GM13977 (cell line): Measurements from ENCODE around the gene SIGLEC11.
A peak's percentile ranks its signal among the peaks of the same experiment; 100 is the strongest.

Experiments used
- DNase-seq: peaks from one replicate; pipeline ENCODE4 v3.0.0; 2012; ENCODE audit warnings: low spot score
- in situ Hi-C: fragments of 300-500 bp; cut with MboI; formaldehyde crosslinking; loops from one replicate; pipeline ENCODE4 v1.12.0; 2022; ENCODE audit warnings: low sequenced_read_pairs, low pct_unique_long_range_greater_than_20kb, mixed read lengths, inconsistent platforms; ENCODE audit not compliant: unreplicated experiment
- TF ChIP-seq, protein P1 (sequence below): IDR thresholded peaks from 2 replicates; pipeline ENCODE4 v1.5.1; 2012; ENCODE audit warnings: mild to moderate bottlenecking, control low read depth; ENCODE audit not compliant: insufficient read depth; ENCODE audit errors: extremely low read depth, missing control alignments

SIGLEC11 gene

DNA sequence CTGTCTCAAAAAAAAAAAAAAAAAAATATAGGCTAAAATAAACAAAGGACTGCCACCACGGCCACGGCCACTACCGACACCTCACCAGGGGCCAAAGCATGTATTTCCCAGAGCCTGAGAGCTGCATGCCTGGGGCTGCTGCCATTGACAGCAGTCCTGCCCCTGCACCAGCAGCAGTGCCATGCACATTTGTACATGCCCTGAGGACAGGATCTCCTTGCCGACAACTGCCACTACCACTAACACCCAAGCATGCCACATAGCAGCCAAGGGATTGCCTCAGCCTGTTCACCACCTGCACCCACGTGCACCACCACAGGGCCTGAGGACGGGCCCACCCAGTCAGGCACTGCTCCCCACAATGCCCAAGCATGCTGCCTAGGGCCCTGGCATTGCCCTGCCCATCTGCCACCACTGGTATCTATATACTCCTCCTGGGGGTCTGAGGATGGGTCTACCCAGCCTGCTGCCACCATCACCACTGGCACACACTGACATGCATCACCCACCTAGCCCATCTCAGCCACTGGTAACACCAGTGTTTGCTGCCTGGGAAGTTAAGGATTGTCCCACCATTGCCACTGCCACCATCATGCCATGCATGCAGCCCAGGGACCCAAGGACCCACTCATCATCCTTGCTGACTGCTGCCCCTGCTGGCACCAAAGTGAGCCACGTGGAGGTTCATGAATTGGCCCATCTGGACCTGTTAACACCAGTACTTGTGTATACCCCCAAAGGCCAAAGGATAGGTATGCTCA lies 21.1 kb downstream of the SIGLEC11 start:
- no peak for DNase-seq
- TF ChIP-seq, protein P1, sequence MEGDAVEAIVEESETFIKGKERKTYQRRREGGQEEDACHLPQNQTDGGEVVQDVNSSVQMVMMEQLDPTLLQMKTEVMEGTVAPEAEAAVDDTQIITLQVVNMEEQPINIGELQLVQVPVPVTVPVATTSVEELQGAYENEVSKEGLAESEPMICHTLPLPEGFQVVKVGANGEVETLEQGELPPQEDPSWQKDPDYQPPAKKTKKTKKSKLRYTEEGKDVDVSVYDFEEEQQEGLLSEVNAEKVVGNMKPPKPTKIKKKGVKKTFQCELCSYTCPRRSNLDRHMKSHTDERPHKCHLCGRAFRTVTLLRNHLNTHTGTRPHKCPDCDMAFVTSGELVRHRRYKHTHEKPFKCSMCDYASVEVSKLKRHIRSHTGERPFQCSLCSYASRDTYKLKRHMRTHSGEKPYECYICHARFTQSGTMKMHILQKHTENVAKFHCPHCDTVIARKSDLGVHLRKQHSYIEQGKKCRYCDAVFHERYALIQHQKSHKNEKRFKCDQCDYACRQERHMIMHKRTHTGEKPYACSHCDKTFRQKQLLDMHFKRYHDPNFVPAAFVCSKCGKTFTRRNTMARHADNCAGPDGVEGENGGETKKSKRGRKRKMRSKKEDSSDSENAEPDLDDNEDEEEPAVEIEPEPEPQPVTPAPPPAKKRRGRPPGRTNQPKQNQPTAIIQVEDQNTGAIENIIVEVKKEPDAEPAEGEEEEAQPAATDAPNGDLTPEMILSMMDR: no peak
- in situ Hi-C loops: loop anchor here (25.0 kb wide), 1 partner anchor 197 kb away; no protein-coding TSS in a partner anchor

DNA sequence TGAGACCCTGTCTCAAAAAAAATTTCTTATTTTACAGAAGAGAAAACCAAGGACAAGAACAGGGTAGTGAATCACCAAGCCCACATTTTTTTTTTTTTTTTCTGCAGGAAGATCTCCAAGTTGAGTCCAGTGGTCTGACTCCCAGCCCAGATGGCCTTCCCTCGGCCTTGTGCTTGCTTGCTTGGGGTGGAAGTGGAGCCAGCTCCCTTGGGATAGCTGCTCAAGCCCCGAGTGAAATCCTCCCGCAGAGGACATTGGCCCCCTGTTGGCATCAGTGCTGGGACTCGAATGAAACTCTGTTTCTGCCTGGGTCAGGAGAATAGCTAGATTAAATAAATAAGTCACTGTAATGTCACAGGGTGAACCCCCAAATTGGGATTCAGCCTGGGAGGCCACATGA lies 22.3 kb downstream of the SIGLEC11 start:
- in situ Hi-C loops: loop anchor here (25.0 kb wide), 1 partner anchor 199 kb away; no protein-coding TSS in a partner anchor
- no peak for DNase-seq
- TF ChIP-seq, protein P1: no peak

DNA sequence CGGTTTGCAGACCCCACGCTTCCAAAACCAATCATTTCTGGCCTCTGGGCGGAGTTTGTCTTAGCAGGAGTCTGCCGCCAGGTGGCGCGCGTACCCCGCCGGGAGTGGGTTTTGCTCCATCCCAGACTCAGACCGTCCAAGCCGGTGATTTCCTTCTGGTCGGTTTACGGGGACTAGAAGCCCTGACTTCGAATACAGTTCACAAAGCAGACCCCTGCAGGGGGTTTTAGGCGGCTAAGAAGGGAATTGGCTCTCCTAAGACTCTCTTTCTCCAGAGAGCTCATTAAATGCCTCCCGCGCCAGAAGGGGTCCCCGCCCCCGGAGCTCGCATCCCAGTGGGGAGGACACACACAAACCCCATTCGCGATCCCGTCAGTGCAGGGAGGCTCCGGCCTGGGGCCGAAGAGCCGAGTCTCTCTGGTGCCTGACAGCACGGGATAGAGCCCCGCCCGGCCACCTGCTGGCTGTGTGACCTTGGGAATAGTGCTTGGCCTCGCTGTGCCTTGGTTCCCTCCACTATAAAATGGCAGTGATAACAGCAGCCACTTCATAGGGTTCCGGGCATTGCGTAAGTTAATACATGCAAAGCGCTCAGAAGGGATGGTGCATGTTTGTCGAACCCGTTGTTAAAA lies 23.1 kb downstream of the SIGLEC11 start:
- DNase-seq: peak; percentile 82
- TF ChIP-seq, protein P1: peak; percentile 94
- in situ Hi-C loops: loop anchor here (25.0 kb wide), 1 partner anchor 199 kb away; no protein-coding TSS in a partner anchor

DNA sequence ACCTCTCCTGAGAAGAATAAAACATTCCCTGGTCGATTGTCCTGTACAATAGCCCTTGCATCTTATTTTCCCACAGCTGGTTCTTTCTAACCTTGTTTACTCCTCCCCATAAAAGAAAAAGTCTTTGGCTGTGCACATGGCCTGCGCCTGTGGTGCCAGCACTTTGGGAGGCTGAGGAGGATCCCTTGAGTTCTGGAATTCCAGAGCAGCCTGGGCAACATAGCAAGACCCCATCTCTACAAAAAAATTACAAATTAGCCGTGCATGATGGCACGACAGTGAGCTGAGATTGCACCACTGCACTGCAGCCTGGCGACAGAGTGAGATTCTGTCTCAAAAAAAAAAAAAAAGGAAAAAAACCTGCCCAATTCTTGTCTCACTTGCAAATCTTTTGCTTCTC lies 24.4 kb downstream of the SIGLEC11 start:
- in situ Hi-C loops: loop anchor here (25.0 kb wide), 1 partner anchor 201 kb away; no protein-coding TSS in a partner anchor
- DNase-seq: no peak
- TF ChIP-seq, protein P1: no peak

DNA sequence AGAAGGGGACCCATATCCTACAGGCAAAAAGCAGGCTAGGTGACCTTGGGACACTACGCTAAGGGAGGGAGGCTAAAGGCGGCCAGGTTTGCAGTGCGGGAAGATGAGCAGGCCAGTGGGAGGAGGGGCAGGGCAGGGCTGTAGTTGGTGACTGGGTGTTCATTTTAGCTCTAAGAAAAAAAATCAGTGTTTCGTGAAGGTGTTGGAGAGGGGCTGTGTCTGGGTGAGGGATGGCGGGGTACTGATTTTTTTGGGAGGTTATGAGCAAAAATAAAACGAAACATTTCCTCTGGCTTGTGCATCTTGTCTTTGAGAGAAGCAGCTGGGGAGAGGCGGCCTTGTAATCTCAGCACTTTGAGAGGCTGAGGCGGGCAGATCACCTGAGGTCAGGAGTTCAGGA lies 27.3 kb downstream of the SIGLEC11 start:
- in situ Hi-C loops: loop anchor here (25.0 kb wide), 1 partner anchor 204 kb away; no protein-coding TSS in a partner anchor
- TF ChIP-seq, protein P1: no peak
- no peak for DNase-seq

DNA sequence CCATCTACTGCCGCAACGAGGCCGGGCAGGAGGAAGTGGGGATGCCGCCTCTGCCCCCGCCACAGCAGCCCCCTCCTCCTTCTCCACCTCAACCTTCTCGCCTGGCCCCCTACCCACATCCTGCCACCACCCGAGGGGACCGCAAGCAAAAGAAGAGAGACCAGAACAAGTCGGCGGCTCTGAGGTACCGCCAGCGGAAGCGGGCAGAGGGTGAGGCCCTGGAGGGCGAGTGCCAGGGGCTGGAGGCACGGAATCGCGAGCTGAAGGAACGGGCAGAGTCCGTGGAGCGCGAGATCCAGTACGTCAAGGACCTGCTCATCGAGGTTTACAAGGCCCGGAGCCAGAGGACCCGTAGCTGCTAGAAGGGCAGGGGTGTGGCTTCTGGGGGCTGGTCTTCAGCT lies 28.2 kb downstream of the SIGLEC11 start:
- DNase-seq: no peak
- in situ Hi-C loops: loop anchor here (25.0 kb wide), 1 partner anchor 205 kb away; no protein-coding TSS in a partner anchor
- TF ChIP-seq, protein P1: no peak
